GM19397 (cell line): ENCODE measurements around the gene PDE4D.

Source experiments
- ATAC-seq: cut with Tn5 transposase; IDR thresholded peaks from one replicate; pipeline ENCODE4 v1.9.1; 2021; ENCODE audit warnings: mild to moderate bottlenecking, moderate library complexity; ENCODE audit not compliant: unreplicated experiment

PDE4D gene

DNA sequence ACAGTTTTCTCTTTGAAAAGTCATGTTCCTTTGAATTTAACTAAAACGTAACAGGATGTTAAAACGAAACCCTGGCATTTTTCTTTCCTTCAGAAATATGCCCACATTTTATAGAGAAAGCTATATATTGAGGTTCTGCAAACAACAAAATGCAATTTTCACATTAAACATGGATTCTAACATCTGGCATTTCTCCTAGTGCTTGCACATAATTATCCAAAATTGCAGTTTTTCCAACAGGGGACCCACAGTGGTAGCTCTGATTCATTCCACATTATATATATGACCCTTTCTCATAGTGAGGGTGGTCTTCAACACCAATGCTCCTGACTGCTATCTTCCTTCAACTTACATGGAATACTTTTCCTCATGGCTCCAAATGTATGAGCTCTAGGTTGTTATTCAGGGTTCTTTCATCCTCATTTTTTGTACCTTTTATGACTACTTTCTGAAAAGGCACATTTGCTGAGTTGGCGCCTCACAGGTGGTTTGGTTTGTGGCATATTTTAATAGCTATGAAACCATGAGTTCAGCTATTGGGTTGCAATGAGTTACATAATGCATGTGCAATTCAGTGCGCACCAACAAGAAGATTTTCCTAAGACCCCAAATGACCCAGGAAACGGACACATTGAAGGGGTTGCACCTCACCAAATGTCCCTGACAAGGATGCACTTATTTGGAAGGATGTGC lies 758.9 kb downstream of the PDE4D start:
- ATAC-seq: no peak

DNA sequence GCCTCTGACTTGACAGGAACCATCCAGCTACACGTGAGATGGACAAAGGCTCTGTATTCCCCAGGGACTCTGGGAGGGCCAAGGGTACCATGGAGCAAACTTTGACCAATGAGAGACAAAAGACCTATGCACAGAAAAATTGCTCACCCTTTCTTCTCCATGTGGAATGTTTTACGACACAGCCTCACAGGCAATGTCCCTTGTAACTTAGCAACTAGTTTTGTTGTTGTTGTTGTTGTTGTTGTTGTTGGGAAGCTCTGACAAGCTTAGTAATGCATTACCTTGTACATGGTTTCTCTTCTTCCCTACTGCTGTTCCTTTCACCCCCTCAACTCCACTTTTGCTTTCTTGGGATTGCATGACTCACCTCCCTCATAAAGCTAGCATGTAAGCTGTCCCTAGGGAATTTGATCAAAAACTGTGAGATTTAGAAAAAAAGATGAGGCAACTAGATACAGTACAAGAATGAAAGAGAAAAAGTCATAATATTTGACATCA lies 759.7 kb downstream of the PDE4D start:
- no peak for ATAC-seq

DNA sequence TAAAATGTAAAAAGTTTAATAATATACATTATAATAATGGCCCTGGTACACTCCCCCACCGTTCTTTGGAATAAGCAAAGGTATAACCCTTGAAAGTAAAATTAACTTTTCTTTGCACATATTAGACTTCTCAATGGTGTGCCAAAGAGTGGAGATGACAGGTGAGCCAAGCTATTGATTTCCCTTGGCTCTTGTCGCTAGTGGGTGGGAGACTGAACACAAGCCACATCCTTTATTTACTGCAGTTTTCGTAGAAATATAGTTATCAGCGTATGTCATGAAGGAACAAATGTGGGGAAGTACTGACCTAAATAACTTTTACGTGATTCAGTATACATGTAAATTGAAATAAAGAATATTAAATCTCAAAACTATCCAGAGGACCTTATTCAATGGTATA lies 761.4 kb downstream of the PDE4D start:
- no peak for ATAC-seq

DNA sequence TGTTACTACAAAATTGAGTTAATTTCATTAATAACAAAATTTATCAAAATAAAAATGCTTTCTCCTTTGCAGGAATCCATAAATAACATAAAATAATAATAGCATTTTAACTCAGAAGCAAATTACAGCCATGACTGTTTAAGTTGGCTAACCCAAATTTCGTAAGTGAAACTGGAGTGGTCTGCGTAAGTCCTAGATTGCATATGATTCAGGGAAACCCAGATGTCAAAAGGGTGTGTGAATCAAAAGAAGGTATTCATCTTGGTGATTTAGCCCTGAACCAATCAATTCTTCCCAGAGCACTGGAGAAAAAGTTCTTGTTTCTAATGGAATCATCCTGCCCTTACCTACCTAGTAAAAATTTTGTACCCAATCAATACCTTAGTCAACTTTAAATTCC lies 763.1 kb downstream of the PDE4D start:
- no peak for ATAC-seq

DNA sequence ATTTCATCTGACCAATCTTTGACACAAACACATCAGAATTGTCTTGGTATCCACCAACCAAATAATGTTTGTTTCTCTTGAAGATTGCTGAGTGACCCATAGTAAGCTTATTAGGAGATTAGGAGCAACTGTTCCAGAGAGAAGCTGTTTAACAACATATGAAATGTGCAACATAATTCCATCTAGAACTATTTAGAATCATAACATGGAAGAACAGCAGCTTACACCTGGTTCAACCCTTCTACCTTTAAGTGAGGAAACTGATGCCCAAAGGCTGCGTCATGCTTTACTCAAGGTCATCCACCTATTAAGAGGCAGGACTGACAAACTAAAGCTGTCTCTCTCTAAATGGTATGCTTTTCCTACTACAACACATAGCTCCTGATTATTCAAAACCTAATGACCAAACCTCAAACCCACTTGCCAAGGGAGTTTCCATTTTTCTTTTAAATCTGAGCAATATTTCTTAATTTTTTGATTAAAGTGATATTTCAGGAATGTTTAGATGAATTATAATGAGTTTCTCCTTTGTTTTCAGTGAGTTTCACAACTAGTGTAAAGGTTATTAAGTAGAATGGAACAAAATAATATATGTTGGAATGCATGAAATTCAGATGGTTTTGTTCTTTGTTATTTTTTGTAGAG lies 764.8 kb downstream of the PDE4D start:
- no peak for ATAC-seq

DNA sequence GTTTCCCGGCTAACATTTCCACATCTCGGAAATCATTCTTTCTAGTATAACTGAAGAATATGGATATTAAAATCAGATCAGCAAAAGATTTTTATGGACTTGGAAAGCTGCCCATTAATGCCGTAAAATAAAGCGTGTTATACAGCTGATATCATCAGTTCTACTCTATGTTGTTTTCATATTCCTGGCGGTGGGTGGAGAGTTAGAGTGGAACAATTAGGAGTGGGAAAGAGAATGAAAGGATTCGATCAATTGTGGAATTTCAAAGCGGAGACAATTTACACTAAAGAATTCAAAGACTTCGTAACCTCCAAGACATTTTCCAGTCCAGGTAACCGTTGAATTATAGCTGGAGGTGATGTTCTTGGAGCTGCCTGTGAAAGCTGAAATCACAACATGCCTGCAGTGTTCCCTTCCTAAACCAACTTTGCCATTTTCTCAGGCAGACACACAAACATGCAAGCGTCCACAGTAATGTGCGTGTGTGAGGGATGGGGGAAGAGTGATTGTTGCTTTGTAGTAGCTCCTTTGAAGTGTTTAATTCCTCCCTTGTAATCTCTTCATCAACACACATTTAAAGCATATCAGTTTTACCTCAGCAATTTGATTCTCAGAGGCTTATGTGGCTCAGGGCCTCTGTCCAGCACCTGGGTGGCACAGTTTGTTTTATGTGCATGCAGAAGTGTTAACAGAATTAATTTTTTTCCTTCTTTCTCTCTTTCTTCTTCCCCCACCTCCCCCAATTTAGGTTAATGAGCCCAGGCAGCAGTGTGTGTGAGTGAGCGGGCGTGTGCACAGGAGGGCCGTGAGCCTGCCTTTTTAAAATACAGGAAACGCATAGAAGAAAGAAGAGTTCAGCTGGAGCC lies 766.6 kb downstream of the PDE4D start:
- peak; percentile 6 for ATAC-seq

DNA sequence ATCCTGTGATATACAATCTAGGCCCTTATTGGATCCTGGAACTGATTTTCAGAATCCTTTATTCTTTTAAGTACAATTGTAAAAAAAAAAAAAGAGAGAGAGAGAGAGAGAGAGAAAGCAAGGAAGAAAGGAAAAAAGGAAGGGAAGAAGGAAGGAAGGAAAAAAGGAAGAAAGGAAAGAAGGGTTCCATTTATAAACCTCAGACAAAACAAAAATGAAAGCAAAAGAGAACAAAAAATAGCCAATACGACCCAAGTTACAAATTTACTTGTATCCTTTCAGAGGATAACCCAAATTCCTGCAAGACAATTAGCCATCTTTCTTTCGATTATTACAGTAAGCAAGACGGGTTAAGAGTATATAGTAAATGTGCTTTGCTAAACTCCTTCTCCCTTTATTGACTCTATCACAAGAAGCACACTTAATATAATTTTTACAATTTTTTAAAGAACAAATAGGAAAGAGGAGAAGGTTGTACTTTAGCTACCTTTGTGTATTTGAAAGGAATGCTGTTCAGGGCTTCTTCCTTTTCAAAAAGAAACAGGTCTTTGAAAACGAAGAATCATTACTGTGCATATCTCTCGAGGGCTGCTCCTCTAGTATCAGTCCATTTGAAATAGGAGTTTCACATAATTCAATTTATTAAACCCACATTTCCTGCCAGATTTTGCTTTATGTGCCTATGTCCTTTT lies 767.4 kb downstream of the PDE4D start:
- ATAC-seq: no peak

DNA sequence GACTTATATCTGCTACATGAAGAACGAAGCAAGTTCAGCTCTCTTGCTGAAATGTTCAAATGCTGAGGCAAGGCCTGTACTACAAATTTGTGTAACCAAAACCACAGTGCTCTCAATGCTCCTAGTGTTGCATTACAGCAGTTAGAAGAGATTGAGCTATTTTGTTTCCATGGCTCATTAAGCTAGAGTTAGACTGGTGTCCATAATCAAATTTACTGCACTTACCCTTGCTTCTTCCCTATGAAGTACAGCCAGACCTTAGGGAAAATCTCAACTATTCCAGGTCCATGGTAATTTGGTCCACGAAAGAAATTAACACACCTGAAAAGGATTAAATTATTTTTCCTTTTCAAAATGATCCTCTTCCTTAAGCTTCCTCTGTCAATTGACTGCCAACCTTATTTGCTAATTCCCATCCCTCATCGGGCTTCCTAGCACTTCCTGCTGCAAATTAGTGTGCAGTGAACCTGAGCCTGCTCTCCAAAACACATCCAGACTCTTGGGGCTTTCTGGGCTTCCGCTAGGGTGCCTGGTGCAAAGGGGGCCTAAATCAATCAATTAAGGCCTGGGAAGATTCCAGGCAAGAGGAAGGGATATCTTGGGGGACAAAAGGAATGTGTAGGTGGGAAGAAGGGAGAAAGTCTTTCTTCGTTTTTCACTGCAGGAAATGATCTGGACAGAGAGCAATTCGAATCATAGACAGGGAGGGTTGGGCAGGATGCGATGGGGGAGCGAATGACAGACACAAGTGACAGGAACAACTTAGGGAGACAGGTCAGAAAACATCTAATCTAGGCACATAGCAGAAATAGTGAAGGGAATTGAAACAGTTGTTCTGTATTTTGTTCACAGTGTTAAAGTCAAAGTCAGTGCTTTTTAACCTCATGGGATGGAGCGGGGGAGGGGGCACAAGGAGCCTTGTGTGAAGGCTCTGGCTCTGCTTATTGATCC lies 768.2 kb downstream of the PDE4D start:
- no peak for ATAC-seq

DNA sequence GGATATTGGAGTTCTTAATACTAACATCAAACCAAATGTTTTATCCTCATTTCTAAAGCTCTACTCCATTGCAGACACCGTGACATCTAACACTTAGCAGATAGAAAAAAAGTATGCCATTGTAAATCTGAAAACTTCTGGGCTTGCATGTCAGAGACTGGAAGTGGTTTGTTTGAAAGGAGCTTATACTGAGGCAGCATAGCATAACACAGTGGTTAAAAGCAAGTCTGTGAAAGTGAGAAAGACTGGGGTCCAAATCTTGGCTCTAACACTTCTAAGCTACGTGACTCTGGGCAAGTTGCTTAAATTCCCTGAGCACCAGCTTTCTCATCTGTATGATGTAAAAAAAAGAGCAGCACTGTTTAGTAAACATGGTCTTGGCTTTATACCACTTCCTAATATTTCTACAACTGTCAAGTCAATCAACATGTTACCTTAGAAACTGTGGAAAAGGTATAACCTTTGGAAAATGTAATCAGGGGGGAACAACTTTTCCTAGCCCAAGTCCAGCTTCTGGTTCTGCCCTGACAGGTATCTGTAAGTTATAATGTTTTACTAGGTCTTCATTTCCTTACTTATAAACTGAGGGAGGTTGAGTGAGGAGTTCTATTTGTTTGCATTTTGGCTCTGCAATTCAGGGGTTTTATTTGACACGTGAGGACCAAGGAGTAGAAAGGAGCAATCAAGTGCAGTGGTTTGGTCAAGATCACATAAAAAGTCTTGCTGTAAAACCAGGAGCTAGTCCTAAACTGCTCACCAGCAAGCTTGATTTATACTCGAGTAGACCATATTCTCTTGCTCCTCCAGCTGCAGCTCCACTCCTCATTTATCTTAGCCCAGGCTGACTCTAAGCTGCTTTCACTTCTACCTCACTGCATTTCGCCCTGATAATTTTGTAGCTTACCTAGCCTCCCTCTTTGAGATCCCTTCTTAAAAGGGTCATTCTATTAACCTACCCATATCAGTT lies 769.6 kb downstream of the PDE4D start:
- no peak for ATAC-seq

DNA sequence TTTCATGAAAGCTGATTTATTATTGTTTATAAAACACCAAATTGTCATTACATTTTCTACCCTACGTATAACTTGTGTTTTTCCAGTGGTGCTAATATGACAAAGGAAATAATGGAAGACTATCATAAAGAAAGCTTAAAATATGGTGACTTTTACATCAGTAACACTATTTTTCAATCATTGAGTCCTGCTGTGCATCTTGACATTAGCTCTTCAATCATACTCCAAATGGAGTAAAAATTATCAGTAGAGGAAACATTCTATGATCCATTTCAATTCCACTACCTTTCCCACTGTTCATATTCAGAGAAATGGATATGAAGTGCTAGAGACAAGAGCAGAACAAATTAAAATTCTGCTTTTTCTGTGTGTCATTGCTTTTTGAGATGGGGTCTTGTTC lies 774.0 kb downstream of the PDE4D start:
- ATAC-seq: no peak

DNA sequence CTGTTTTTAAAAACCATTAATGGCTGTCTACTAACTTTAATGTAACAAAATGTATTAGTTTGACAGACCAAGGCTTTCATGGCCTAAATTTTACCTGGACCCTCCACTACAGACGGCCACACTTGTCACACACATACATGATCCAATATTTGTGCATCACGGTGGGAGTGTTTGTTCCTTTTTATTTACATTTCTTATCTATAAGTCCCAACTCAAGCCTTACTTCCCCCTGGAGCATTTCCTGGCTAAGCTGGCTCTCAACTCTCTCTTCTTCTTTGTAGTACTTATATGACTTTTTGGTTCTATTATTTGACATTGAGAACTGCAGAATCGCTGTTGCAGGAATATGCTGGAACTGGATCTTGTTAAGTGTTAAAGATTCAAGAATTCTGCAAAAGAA lies 776.2 kb downstream of the PDE4D start:
- no peak for ATAC-seq

DNA sequence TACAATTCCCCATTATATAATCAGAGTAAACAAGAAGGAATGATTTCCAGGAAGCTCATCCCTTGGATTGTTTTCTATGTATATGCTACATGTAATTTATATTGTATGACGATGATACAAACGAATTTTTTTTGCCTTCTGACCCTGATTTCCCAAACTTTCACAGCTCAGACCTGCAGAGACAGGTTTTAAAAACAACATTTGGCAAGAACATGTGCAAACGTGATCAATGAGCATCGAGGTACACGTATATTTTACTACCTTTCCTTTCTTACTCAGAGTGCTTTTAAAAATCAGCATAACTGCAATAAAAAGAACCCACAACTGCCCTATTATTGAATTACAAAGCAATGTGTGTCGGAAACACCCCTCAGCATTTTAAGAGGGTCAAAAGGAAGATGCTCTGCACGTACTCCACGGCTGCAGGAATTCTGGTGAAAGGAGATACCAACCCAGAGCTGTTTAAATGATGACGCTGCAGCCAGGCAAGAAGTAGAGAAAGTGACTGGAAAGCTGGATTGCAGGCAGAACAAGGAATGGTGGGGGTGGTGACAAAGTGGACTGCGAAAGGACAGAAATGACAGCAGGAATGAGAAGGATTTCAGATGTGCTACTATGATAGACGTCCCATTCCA lies 777.2 kb downstream of the PDE4D start:
- ATAC-seq: no peak

DNA sequence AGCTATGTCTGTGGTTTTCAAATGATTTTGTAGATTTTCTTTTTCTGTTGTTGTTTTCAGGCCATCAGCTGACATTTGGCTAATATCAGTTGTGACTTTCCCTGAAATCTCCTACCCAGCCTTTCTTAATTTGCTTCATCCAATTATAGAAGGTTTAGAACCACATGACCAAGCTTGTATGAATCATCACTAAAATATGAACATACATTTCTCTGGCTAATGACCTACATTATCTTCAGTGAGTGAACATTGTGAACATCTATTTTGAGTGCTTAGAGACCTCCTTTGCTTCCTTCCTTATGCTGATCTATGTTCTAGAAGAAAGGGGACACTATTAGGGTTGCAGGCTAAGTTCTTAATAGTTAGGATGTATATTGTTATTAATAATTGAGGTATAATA lies 778.2 kb downstream of the PDE4D start:
- ATAC-seq: no peak

DNA sequence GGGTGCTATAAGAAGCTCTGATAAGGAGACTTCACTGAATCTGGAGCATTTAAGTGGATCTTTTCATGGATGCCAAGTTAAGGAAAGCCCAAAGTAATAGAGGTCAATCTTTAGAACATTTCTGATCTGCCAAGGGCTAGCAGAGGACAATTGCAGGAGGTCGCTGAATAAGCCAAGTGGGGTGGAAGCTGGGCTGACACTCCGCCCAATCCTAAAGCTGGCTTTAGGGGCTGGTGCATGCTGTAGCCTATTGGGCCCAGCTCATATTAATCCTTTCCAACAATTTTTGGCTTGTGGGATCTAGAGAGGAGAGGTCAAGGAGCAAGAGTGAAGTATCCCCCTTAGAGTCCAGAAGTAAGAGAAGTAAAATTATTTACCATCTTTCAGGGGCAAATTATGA lies 784.1 kb downstream of the PDE4D start:
- ATAC-seq: no peak

DNA sequence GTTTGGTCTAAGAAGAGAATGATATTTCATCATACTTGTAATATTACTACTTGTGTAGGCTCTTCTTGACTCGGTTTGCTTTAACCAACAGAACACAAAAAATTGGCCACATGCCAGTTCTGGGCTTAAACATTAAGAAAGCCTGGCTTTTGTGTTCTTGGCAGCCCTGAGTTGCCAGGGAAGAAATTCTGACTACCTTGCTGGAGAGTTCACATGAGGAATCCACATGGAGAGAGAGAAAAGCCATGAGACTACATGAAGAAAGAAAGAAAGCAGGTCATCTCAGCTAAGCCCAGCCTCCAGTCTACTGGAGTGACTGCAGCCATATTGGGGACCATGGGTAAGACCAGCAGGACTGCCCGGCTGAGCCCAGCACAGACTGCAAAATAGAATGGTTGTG lies 785.8 kb downstream of the PDE4D start:
- no peak for ATAC-seq

DNA sequence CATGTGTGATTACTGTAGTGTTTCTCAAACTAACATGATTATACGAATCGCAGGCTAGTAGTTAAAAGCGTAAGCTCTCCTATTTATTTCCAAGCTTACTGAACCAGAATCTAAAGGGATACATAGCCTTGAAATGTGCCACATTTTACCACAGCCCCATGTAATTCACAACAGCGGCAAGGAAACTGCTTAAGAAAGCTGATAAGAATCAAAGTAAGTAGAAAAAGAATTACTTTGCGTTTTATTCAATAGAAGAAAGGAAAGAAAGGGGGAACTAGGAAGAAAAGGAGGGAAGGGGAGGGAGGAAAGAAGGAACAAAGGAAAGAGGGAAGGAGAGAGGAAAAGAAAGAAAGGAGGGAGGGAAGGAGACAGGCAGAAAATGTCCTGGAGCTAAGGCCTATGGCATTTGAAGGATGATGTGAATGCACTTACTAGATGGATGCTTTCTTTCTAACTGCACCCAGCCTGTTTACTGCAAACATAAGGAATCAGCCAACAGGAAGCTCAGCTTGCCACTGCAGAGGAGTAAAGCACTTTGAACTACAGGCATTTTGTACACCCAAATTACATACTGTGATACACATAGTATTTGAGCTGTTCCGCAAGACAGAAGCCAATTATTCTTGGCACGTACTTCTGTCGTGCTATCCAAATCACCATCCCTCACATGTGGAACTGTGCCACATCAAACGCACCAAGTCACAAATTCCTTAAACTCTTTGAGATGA lies 789.0 kb downstream of the PDE4D start:
- no peak for ATAC-seq

DNA sequence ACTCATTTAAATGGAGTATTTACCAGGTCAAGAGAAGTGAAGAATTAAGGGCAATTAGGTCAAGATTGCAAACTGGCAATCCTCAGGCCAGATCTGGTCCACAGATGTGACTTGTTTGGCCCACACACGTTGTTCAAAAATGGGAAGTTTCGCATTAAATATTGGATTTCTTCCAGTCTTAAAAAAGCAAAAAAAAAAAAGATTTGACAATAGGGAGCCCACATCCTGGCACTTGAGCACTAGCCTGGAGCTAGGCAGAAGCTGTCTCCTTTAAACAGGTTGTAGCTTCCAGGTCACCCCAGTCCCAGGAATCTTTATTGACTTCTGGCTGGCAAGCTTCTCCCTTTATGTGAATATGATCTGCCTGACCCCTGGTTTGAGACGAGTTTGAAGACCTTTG lies 790.2 kb downstream of the PDE4D start:
- no peak for ATAC-seq

DNA sequence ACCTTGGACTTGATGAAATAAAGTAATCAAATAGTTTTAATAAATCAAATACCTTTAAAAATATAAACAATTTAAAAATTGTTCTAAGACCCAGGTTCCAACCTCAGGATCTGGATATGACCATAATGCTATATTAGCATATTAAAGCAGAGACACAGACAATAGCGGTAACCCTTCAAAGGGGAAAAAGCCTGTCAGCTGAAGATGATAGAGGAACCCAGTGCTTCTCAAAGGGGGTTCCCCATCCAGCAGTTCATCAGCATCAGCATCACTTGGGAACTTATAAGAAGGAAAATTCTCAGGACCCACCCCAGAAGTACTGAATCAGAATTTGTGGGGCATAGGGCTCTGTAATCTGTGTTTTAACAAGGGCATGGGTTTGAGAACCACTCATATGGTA lies 791.1 kb downstream of the PDE4D start:
- no peak for ATAC-seq
